HG02973 (cell line): ENCODE measurements around the gene ENDOV.

ENCODE experiments used
- ATAC-seq: cut with Tn5 transposase; IDR thresholded peaks from one replicate; pipeline ENCODE4 v1.9.1; 2021; ENCODE audit warnings: moderate library complexity; ENCODE audit not compliant: unreplicated experiment

ENDOV gene

GRCh38 chr17:80430446-80431245, 15.7 kb downstream of the ENDOV start:
- no peak for ATAC-seq

GRCh38 chr17:80431246-80432195, 16.6 kb downstream of the ENDOV start:
- no peak for ATAC-seq

- no peak for ATAC-seq
Measured at GRCh38 chr17:80432350-80432955, 17.5 kb downstream of the ENDOV start.

DNA sequence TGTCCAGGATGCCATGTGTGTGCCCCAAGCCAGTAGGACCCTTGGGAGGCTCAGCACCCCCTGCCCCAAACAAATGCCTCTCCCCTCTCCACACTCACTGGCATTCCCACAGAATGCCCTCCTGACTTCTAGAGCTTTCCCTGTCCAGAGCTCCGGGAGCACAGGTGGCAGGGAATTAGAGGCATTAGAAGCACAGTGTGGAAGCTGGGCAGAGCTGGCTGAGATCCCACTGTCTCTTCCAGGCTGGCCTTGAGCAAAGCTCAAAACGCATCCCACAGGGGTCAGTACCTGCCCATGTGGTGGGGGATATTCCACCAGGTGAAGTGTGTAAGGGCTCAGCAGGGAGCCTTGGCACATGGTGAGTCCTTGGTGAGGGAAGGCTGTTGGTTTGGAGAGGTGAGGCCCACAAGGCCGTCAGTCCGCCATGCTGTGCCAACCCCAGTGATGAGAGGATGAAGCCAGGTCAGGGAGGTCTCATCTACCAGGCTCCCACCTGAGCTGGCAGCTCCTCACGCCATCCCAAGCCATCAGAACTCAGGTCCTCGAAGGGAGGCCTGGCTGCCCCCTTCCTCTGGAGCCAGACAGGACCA, 18.1 kb downstream of the ENDOV start:
- no peak for ATAC-seq

- no peak for ATAC-seq
Measured at GRCh38 chr17:80433916-80434666, 19.1 kb downstream of the ENDOV start.

DNA sequence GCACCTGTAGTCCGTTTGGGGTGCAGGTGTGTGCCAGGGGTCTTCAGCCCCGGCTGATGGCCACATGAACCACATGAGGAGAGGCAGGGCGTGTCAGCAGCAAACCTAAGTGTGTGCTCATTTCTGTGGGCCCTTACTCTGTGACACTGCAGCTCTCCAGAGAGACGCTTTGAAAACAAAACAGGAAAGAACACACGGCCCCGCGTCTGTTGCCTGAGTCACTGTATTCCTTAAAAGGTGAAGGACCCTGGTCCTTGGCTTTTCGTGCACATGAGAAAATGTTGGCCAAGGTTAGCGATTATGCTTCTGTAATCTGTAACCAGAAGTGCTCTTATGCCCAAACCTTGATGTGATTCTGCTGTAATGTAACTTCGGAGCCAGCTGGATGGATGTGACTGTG, 22.6 kb downstream of the ENDOV start:
- no peak for ATAC-seq

DNA sequence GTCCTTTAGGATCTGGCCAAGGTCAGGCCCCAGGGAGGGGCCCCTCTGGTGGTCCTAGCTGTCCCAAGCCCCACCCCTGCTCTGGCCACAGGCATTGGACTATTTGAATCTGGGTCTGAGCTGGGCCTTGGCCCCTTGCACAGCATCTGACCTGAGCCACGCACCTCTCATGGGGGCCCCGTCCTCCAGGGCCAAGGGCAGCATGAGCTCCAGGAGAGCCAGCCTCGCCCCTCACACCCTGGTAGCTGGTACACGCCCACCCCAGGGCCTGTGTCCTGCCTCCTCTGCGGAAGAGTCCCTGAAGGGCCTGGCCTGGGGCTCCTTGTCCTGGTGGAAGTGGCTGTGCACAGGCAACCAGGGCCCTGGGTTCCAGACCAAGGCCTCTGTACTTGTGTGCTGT, 23.8 kb downstream of the ENDOV start:
- no peak for ATAC-seq

DNA sequence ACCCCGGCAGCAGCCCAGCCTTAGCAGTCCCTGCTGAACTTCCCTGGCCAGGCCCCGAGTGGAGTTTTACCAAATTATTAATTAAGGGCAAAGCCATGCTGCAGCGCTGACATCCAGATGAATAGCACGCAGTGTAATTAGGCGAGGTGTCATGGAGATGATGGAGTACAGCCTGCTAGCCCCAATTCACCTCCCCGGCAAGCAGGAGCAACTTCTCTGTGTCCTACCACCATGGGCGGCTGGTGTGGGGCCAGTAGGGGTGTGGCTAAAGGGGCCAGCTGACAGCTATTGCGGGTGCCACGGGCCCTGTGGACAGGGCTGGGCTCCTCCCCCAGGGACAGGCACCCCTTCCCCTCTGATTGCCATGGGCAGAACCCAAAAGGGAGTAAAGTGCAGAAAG, 24.5 kb downstream of the ENDOV start:
- ATAC-seq = no peak

DNA sequence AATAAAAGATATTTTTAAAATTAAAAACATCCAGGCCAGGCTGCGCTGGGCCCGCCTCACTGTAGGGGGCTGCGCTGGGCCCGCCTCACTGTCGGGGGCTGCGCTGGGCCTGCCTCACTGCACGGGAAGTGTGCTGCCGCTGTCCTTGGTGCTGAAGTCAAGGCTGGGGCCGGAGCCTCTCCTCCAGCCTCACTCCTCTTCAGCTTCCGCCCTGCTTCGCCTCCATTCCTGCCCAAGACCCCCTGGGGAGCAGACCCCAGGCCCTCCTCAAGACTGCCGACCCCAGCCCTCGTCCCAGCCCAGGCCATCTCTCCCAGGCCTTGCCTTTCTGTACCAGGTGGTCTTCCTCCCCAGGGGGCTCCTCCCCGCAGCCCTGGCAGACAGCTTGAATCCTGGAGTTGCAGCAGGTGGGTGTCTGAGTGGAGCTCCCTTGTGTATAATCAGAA, 26.2 kb downstream of the ENDOV start:
- ATAC-seq = no peak

DNA sequence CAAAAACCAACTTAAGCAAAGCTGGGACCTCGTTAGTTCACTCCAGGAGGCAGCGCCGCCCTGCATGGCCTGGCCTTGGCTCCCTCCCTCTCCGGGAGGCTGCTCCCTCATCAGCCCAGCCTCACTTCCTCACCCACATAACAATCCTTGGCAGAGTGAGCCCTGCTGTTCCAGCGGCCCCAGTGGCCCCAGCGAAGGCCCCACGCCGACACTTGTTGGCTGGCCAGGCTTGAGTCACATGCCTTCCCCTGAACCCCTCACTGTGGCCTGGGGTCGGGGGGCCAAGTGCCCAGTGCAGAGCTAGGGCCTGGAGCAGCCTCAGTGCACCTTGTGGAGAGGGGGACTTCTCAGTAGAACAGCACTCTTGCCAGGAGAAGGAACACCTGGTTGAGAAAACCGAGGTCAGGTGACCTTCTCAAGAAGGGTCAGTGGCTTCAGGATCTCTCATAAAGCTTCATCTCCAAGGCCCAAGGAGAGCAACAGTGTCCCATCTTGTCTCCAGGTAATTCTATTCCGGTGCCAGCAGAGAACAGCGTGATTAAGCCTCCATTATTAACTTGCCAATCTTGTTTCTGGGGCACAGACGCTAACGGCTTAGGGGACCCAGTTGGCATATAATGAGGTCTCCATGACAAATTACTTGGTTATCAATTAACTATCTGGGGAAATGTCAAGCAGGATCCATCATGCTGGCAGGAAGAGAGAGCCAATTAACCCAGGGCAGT, 26.8 kb downstream of the ENDOV start:
- ATAC-seq = no peak

GRCh38 chr17:80442323-80442659, 27.3 kb downstream of the ENDOV start:
- ATAC-seq = no peak

DNA sequence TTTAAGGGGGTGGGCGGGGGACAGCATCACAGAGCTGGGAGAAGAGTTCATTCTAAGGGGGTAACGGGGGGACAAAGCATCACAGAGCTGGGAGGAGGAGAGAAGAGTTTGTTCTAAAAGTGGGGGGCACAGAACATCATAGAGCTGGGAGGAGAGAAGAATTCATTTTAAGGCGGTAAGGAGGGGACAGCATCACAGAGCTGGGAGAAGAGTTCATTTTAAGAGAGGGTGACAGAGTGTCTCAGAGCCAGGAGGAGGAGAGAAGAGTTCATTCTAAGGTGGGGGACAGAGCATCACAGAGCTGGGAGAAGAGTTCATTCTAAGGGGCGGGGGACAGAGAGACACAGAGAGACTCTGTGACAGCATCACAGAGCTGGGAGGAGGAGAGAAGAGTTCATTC, 27.8 kb downstream of the ENDOV start:
- ATAC-seq = no peak

DNA sequence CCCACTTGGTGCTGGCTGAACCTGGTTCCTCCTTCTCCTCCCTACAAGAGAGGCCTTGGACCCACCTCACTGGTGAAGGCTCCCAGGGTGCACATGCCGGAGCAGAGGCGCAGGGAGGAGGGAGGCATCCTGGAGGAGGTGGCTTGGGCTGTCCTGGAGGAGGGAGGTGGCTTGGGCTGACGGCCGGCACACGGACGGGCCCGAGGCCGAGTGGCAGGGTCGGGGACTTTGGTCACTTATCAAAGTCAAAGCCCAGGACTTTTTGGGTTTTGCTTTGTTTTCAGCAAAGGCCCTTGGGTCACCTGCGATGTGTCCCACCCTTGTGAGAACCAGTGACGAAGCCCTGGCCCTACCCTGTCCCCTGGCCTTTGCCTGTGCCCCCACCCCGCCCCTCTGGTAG, 28.5 kb downstream of the ENDOV start:
- ATAC-seq = no peak

GRCh38 chr17:80443916-80444643, 29.1 kb downstream of the ENDOV start:
- ATAC-seq = no peak

- no peak for ATAC-seq
Measured at GRCh38 chr17:80444644-80444979, 29.6 kb downstream of the ENDOV start.

- no peak for ATAC-seq
Measured at GRCh38 chr17:80445007-80445725, 30.2 kb downstream of the ENDOV start.

- no peak for ATAC-seq
Measured at GRCh38 chr17:80445726-80446110, 30.8 kb downstream of the ENDOV start.

DNA sequence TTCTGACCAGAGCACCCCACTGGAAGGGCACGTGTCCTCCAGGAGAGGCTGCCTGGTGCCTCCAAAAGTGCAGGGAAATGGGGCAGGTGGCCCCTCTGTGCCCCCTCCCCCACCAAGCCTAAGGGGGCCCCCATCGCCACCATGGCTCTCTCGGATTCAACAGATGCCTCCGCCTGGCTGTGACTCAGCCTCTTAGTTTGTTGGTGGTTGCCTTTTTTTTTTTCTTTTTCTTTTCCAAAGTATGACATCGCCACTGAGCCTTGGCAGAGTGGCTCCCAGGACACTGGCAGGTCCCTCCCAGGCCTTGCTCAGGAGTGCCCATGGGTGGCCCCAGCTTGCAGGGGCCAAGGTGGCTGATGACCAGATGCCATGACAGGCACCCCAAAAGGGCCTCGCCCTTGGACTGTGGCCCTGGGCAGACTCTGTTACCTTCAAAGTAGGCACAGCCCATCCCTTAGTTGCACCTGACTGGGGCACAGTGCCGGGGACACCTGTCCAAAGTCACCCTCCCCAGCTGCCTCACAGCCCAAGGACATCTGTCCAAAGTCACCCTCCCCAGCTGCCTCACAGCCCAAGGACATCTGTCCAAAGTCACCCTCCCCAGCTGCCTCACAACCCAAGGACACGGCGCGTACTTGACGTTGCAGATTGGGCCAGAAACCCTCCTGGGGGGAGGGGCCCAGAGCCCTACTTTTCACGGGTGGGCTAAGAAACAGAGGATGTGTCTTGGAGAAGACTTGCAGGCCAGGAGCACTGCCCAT, 31.9 kb downstream of the ENDOV start:
- ATAC-seq = no peak
